Kasumi-1 (cell line): Measurements from ENCODE around the gene FRMPD4.
"Not testable (repeated sequence)": the region's sequence is repeated elsewhere in the genome, so short reads cannot be mapped to it uniquely, and the experiment has no call there.

Experiments used
- DNase-seq, 2 experiments: peaks; one replicate each; lab custom pipeline; 2025; lab: John Stamatoyannopoulos, UW

FRMPD4 gene

DNA sequence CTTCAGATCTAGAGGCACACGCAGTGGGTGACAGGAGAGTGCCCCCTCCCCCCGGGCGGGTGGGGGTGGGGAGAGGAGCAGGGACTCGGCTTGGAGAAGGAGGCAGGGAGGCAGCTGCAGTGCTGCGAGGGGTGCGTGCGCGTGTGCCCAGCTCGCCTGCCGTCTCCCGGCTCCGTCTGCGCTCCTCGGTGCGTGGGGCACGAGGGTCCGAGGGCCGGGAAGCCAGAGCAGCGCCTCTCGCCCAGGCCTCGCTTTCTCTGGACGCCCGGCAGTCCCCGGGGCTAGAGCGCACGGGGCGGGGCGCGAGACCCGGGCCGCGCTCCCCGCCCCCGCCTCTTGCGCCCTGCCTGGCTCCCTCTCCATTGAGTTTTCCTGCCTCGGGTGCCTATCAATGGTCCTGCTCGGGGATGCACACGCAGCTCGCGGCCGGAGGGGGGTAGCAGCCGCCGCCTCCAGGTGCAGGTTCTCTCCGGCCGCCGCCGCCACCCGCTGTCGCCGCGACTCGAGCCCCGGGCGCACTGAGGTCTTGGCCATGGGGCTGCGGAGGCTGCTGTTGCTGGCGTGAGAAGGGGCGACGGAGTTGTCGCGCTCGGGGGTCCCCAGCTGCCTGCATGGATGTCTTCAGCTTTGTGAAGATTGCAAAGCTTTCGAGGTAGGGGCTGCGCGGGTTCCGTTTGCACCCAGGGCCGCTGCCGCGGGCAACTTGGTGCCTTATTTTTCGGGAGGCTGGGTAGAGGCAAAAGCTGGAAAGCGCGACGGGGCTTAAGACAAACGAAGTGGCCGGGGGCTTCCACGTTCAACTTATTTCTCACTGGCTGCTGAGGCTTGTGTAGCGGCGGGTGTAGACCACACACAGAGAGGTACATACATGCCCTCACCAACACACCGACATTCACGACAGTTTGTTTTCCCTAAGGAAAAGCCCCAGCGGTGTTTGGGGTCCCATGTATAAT is at the start of gene FRMPD4:
TSS of gene FRMPD4 (plus strand) at position 113 of the 953 bp plus-strand sequence. CDS start at position 612, 499 bp downstream.
- no peak for DNase-seq

- DNase-seq: no peak
These were observed 48.5 kb upstream of the FRMPD4 start for GRCh38 chrX:12089740-12090139.

DNA sequence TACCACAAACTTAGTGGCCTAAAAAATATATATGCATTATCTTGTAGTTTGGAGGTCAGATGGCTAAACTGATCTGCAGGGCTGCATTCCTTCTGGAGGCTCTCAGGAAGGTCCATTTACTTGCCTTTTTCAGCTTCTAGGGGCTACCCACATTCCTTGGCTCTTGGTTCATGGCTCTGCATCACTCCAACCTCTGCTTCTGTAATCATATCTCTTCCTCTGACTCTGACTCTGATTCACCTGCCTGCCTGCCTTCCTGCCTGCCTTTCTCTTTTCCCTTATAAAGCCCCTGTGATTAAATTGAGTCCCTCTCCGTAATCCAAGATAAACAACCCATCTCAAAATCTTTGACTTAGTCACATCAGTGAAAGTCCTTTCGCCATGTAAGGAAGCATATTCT is 25.0 kb upstream of the FRMPD4 start:
- DNase-seq: no peak

GRCh38 chrX:12115377-12115776 is 22.9 kb upstream of the FRMPD4 start:
- peak in 1 of 2 experiments; percentile 5 for DNase-seq

DNA sequence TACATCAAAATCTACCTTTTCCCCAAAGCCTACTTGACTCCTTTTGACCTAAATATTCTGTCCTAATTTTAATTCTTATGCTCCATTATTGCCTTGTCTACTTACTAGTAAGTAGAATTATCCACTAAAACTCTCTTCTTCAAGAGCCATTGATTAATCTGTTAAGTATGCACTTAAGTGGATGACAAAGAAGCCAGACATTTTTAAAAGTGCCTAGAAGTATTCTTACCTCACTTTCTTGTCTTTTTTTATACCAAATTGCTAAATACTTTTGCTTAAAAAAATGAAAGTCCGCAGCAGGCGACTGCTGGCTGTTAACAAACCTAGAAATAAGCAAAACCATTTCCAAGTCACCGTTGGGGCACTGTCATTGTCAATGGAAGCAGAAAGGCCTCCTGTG is 20.1 kb upstream of the FRMPD4 start:
- DNase-seq: no peak

- DNase-seq: no peak
These were observed 10.3 kb upstream of the FRMPD4 start for GRCh38 chrX:12128017-12128416.

DNA sequence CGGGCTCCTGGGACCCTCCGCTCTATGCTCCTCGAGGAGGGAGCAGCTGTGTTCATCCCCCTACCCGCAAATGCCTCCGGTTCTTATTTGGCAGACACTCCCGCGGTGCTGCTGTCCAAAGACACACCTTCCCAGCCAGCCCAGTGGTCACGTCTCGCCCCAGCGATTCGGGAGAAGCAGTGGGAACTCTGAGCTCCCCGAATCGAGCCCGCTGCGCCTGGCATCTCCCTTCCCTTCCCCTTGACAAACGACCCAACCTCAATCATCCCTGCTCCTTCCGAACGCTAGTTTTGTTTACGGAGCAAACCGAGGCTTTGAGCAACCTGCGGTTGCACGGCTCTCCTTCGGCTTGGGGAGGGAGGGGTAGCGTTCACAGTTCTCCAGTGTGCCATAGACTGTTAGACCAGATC is 317 bp upstream of the FRMPD4 start:
- DNase-seq: no peak

DNA sequence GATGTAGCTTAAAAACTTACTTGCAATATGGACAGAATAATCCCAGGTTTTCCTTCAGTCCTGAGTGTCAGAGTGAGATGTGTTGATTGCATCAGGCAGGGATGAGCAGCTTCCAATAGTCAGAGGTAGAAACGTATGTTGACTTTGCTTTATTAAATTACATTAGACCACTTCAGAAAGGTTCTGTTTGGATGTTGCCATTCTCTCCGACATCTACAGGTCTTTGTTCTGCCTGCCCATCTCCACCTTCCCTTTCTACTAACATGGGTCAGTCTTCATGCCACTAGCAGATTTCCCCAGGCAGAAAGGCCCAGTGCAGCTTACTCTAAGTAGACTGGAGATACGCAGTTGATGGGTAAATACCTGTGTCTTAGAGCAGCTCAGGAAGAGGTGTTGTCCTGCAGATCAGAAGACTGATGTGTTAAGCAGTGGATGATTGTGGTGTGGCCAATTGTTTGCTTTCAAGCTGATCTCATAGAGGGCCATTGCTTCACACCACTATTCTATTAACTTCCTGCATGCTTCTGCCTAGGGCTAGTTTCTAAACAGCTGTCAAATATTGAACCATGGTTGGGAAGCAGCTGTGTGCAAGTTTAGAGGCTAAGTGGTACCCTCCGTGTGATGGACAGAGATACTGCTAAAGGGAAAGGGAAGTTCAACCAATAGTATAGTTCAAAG is 1.8 kb downstream of the FRMPD4 start:
- DNase-seq: no peak

DNA sequence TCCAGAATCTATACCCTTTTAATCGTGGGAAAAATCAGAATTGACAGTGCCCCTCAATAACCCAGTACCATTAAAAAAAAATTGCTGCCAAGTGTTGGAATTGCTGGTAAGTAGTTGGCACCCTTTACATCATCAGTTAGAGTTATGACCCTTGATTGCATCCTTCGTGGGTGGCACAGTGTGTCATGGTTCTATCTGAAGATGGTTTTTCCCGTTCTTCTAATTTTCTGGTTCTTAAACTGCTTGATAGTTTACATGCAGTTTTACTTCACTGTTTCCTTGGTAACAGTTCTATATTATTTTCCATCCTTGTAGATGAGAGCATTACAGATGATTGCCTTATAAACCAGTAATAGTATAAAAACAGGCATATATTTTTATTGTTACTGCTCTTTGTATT is 3.2 kb downstream of the FRMPD4 start:
- no peak for DNase-seq

DNA sequence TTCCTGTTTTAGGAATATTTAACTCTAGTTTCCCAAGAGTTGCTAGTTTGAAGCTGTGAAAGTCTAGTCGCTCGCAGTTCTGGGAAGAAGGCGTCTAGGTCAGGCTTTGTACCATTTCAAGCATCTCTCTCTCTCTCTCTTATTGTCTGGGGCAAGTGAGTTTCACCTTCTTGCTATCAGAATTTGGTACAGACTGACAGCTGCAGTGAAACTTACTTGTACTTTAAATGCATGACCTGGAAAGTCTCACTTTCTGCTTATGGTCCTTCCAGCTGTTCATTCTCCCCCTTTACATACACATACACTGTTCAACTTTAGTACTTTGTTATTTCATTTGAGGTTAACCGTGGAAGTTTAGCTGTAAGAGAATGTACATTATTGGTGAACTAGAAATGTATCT is 4.4 kb downstream of the FRMPD4 start:
- DNase-seq: no peak

DNA sequence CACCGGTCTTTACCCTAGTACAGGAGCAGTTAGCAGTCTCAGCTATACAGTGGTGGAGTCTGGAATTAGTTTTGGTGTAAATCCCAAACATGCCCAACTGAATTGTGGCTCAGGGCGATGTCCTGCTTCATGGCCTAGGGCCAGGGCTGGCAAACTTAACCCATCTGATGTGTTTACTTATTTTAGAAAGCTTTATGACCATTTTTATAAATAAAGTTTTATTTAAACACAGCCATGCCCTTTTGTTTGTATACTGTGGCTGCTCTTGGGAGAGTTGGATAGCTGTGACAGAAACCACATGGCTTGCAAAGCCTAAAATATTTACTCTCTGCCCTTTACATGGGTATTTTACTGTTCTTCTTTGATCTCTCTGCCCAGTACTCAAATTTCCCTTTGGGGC is 7.1 kb downstream of the FRMPD4 start:
- DNase-seq: no peak

- DNase-seq: no peak
These were observed 11.6 kb downstream of the FRMPD4 start for GRCh38 chrX:12149670-12150407.

GRCh38 chrX:12153317-12153716 is 15.0 kb downstream of the FRMPD4 start:
- no peak for DNase-seq

DNA sequence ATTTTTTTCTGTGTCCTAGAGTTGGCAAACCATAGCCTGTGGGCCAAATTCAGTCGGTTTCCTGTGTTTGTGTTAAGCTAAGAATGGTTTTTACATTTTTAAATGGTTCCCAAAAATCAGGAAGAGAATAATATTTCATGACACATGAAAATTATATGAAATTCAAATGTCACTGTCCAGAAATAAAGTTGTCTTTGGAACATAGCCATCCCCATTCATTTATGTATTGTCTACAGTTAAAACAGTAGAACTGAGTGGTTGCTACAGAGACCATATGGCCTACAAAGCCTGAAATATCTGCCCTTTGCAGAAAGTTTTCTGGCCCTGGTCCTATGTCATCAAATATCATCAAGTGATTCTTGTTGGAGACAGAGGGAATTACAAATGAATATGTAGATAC is 15.5 kb downstream of the FRMPD4 start:
- DNase-seq: no peak

DNA sequence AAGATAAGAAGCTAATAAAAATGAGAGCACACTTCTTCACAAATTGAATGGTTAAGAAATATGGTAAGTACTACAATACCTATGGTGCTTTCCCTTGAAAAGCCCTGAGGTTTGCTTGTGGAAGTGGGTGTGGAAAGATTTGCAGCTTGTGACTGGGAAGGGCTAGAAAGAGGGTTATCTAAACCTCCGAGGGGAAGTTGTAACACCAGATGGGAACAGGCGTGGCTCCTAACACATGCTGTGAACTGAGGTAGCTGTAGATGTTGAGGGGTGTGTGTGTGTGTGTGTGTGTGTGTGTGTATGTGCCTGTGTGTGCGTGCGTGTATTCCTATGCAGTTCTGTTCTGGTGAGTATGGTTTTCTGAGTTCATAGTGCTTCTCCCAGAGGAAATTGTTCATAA is 21.5 kb downstream of the FRMPD4 start:
- DNase-seq: no peak

DNA sequence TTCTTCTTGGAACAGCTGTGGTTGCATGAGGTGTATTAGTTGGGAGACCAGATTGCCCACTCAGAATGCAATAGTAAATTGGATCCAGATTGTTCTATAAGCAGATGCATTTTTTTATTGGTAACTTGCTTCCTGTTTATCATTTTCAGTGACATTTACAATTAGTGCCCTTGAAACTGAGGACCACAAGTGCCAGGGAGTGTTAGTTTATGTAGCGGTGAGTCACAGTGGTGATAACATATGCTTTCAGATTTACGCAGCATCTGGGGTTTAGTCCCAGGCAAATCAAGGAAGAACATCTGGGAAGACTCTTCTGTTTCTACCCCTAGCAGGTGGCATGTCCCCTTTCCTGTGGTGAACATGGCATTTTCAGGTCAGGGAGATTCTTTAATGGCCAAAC is 24.1 kb downstream of the FRMPD4 start:
- no peak for DNase-seq

DNA sequence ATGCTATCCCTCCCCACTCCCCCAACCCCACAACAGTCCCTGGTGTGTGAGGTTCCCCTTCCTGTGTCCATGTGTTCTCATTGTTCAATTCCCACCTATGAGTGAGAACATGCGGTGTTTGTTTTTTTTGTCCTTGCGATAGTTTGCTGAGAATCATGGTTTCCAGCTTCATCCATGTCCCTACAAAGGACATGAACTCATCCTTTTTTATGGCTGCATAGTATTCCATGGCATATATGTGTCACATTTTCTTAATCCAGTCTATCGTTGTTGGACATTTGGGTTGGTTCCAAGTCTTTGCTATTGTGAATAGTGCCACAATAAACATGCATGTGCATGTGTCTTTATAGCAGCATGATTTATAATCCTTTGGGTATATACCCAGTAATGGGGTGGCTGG is 25.9 kb downstream of the FRMPD4 start:
- DNase-seq: not testable (repeated sequence)

DNA sequence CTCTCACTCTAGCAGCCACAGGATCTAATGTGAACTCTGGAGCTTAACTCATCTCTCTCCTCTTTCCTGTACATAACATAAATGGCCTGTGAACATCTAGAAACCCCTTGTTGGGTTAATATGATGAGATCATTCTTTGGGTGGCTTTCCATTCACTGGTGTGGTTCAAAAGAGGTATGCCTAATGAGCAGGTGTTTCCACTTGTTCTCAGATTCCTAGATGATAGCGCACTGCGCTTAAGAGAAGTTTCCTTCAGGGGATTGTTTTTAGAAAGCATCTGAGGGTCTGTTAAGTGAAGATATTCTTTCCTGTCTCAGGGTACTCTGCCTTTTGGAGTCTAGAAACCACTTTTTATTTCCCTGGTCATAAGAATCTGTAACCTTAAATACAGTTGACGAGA is 32.5 kb downstream of the FRMPD4 start:
- DNase-seq: no peak

GRCh38 chrX:12174358-12174757 is 36.1 kb downstream of the FRMPD4 start:
- DNase-seq: no peak

- no peak for DNase-seq
These were observed 58.8 kb downstream of the FRMPD4 start for GRCh38 chrX:12197030-12197429.

- DNase-seq: no peak
These were observed 68.1 kb downstream of the FRMPD4 start for GRCh38 chrX:12206413-12206812.

- no peak for DNase-seq
These were observed 72.0 kb downstream of the FRMPD4 start for GRCh38 chrX:12210196-12210815.
